Measurements from ENCODE around the gene ZCRB1.
"Not testable (repeated sequence)": the region's sequence is repeated elsewhere in the genome, so short reads cannot be mapped to it uniquely, and the experiment has no call there.

ZCRB1 gene, protein sequence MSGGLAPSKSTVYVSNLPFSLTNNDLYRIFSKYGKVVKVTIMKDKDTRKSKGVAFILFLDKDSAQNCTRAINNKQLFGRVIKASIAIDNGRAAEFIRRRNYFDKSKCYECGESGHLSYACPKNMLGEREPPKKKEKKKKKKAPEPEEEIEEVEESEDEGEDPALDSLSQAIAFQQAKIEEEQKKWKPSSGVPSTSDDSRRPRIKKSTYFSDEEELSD

DNA sequence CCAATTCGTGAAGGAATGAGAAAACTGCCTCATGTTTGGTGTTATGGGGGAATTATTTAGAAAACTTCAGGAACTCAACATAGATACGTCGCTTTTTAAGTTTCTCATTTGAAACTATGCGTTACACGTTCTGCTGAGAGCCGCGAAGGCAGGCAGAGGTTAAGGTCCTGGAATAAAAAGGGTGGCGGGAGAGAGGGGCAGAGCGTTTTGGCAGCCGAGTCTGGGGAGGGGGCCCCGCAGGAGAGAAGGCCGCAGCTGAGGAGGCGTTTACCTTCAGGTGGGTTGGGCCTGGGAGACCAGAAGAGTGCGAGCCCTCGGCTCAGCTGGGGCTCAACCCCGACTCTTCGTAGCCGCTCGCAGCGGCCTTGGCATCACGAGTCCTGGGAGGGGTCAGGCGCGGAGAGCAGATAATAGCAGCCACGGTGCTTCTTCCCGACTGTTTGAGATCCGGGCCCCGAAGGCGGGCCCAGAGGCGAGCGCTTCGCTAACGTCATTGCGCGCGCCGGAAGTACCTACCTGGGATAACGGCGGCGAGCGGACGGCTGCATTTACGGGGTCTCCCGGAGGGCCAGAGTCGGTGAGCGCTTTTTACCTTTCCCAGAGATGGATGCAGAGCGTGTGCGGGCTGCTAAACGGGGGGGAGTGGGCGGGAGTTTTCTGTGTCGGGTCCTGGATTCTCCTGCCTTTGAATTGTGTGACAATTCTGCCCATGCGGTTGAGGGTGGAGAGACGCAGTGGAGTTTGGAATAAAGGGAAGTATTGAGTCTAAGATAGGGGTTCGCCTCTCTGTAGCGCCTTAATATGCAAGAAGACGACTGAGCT, at the start of gene ZCRB1, which contains the start of gene PPHLN1:
ZCRB1 (minus strand) TSS at position 442 of the 822 bp plus-strand sequence. CDS start 1,992 bp downstream, outside the sequence.
PPHLN1 (plus strand) TSS at position 515 of the 822 bp plus-strand sequence. CDS start 9,736 bp downstream, outside the sequence.
- peak; percentile 57 for DNase-seq

DNA sequence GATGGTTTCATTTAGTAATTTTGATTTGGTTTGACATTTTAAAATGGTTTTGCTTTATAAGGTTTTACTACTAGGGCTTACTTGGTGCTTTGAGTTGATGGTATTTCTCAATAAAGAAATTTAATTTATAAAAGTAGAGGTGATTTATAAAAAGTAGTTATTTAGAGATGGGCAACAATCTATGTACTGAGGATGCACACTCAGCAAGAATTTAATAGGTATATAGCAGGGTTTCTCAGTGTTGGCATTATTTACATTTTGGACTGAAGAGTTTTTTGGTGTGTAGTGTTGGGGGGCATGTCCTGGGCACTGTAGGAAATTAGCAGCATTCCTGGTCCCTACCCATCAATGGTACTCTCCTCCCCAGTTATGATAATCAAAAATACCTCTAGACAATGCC, 47.8 kb upstream of the ZCRB1 start:
- no peak for DNase-seq

DNA sequence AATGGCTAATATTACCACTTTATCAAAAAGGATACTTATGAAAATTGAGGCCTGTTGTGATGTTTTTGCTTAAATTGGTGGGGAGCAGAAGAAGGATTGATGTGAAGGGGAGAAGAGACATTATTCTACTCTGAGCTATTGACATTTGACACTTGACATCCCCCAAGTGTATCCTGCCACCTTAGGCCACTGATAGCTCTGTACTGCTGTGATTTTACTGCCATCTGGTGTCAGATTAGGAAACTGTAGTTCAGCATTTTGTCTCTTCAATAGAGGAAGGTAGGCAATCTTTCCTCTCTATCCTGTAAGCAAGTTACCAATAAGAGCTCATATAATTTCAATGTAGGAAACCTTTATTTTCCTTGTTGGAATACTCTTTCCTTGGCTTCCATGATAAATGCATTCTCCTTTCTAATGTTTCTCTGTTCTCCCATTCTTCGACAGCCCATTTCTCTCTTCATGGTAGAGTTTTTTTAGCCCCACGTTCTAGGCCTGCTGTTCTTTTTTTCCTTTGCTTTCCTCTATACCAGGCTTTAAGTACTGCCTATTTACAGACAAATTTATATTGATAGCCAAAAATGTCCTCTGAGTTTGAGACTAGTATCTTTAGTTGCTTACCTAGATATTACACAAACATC, 46.4 kb upstream of the ZCRB1 start:
- peak; percentile 66 for DNase-seq

DNA sequence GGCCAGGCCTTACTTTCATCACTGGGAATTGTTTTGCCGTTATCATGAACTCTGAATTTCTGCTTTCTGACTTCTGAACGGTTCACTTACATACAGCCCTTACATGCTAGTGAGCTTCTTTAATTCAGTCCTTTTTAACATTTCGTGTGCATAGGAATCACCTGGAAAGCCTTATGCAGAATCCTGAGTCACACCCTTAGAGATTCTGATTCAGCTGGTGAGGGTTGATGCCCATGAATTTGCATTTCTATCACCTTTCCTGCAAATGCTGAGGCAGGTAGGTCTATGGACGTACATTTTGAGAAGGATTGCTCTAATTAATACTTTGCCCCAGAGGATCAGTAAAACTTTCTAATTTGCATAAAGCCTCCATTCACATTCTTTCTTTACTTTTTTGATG, 44.1 kb upstream of the ZCRB1 start:
- DNase-seq, result no peak

DNA sequence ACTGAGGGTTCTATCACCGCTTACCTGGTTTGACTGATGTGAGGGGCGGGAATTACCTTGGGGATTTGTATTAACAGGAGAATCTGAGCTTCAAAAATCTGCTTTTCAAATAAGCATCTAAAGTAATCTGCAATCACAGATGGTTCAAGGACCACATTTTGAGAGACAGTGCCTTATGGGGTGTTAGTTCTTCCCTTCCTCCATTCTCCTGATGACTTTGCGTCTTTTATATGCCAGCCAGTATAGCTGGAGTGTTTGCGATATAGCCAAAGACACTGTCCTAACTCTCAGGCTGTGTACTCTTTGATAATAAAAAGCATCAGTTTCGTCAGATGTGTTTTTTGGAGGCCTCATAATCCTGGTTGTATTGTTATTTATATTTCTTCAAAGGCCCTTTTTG, 39.6 kb upstream of the ZCRB1 start:
- DNase-seq, result no peak

DNA sequence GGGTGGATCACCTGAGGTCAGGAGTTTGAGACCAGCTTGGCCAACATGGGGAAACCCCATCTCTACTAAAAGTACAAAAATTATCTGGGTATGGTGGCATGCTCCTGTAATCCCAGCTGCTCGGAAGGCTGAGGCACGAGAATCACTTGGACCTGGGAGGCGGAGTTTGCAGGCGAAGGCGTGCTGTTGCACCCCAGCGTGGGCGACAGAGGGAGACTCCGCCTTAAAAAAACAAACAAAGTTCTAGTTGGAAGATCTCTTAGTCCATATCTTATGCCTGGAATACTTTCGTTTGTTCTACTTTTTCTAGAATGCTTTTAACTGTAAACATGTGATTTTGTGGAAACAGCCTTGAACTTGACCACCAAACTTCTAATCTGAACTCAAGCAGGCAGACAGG, 38.8 kb upstream of the ZCRB1 start:
- no peak for DNase-seq

DNA sequence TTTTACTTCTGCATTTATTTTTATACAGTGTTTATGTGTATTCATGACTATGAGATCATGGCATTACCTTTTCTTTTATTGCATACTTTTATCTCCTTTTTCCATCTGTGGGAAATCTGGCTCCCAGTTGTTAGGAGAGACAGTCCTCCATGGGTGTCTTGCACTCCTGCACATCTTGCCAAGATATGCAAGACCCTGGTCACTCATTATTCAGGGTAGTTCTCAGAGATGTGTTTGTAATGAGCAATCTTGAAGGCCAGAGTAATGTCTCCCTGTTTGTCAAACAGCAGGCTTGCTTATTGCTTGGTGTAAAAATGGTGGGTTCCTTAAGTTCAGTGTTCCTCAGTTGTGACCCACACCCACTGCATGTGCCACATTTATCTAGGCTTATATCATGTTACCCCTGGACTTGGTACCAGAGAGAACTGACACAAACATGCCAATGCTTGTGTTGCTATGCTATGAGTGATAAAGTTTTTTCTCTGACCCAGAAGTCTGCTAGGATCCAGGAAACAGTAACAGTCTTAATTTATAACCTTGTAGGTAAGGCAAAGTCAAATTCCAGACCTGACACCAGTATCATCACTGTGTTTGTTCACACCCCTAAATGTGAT, 36.9 kb upstream of the ZCRB1 start:
- DNase-seq, result no peak

DNA sequence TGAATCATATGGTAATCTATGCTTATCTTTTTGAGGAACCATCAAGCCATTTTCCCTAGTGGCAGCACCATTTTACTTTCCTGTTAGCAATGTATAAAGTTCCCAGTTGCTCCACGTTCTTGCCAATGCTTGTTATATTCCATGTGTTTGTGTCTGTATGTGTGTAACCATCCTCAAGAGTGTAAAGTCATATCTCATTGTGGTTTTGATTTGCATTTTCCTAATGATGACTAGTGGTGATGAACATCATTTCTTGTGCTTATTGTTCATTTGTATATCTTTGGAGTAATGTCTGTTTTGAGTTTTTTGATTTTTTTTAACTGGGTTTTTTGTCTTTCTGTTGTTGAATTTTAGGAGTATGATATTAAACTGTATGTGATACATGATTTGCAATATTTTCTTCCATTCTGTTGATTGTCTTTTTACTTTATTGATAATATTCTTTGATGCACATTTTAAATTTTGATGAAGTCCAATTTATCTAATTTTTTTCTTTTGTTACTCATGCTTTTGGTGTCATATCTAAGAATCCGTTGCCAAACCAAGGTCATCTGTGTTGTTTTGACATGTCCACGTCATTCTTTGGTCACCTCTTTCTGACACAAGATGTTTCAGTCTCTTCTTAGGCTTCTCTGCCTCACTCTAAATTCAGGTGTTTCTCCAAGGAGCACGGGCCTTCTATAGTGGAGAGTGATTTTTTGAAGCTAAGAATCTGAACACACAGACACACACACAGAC, 36.2 kb upstream of the ZCRB1 start:
- DNase-seq, result no peak

DNA sequence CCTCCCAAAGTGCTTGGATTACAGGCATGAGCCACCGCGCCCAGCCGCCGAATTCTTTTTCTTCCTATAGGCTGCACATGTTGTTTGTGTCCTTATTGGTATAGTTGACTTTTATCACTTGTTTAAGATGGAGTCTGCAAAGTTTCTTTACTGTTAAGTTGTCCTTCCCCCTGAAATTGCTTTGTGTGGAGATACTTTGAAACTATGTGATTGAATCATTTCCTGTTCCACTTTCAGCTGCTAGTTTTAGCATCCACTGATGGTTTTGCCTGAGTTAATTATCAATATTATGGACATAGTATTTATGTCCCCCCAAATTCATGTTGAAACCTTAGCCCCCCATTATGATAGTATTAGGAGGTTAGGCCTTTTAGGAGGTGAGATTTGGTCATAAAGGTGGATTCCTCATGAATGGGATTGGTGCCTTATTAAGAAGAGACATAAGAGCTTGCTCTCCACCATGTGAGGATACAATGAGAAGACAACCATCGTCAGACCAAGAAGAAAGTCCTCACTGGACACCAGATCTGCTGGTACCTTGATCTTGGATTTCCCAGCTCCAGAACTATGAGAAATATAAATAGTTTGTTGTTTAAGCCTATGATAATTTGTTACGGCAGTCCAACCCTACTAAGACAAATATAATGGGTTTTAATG, 35.0 kb upstream of the ZCRB1 start:
- peak; percentile 35 for DNase-seq

DNA sequence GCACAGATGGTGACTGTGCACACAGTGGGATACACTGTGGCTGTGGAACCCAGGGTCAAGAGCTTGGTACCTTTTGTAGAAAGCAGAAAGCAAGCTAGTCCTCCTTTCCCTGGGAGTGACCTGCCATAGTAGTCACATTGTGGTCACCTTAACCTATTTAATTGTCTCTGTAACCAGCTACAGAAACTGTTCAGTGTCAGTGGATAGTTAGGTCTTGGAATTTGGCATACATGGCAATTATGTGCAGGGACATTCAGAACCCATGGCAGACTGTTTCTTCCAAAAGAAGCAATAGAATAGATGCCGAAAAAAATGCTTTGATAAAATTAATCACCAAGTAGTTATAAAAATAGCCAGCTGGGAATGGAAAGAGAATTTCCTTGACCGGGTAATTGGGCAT, 30.4 kb upstream of the ZCRB1 start:
- no peak for DNase-seq

DNA sequence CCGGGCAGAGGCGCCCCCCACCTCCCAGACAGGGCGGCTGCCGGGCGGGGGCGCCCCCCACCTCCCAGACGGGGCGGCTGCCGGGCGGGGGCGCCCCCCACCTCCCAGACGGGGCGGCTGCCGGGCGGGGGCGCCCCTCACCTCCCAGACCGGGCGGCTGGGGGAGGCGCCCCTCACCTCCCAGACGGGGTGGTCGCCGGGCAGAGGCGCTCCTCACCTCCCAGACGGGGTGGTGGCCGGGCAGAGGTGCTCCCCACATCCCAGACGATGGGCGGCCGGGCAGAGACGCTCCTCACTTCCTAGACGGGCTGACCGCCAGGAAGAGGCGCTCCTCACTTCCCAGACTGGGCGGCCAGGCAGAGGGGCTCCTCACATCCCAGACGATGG, 24.1 kb upstream of the ZCRB1 start:
- not testable (repeated sequence) for DNase-seq

DNA sequence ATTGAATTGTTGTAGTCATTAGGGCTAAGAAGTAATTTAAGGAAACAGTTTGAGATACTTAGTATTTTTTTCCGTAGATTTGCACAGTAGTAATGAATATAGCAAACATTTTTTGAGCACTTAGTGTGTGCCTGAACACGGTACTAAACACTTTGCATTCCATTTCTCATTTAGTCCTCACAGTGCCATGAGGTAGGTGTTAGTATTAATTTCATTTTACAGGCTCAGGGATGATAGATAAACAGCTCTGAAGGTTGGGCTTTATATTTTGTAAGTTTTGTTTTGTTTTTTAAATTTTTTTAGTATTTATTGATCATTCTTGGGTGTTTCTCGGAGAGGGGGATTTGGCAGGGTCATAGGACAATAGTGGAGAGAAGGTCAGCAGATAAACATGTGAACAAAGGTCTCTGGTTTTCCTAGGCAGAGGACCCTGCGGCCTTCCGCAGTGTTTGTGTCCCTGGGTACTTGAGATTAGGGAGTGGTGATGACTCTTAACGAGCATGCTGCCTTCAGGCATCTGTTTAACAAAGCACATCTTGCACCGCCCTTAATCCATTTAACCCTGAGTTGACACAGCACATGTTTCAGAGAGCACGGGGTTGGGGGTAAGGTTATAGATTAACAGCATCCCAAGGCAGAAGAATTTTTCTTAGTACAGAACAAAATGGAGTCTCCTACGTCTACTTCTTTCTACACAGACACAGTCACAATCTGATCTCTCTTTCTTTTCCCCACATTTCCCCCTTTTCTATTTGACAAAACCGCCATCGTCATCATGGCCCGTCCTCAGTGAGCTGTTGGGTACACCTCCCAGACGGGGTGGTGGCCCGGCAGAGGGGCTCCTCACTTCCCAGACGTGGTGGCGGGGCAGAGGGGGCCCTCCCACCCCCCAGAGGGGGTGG, 23.5 kb upstream of the ZCRB1 start:
- not testable (repeated sequence) for DNase-seq

DNA sequence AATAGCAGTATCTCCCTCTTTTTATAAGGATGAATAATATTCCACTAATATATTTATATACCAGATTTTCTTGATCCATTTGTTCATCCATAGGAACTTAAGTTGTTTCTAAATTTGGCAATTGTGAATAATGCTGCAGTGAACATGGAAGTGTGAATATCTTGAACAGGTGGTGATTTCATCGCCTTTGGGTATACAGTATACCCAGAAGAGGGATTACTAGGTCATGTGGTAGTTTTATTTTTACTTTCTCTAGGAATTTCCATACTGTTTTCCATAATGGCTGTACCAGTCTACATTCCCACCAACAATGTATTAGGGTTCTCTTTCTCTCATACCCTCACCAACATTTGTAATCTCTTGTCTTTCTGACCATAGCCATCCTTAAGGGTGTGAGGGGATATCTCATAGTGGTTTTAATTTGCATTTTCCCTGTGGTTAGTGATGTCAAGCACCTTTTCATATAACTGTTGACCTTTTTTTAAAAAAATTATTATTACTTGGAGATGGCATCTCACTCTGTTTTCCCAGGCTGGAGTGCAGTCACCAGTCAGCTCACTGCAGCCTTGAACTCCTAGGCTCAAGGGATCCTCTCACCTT, 20.6 kb upstream of the ZCRB1 start:
- no peak for DNase-seq

DNA sequence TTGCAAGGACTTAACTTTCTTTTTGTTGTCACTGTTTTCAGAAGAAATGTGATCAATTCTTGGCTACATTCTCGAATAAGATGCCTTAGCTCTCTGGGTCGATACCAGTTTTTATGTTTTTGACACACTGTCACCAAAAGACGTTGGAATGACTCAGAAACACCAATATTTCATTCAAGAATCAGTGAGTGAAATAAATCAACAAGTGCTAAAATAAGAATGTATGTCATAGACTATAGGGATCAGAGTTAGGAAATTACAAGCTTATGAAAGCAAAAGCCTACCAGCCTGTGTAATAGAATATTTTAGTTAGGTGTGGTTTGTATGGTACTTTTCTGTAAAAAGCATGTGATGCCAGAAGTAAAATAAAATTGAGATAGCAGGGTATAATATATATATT, 17.8 kb upstream of the ZCRB1 start:
- DNase-seq, result peak; percentile 6

DNA sequence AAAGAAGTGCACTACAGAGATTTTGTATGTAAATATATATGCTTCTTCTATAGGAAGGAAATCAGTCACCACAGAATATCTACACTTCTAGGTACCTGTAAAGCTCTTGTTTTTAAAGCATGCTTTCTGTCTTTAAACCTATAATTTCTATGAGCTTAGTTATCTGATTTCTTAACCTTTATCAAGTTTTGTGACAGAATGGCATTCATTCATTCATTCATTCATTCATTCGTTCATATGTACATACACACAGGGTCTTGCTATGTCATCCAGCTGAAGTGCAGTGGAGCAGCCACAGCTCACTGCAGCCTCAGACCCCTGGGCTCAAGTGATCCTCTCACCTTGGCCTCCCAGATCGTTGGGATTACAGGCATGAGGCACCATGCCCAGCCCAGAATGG, 16.1 kb upstream of the ZCRB1 start:
- DNase-seq, result no peak

DNA sequence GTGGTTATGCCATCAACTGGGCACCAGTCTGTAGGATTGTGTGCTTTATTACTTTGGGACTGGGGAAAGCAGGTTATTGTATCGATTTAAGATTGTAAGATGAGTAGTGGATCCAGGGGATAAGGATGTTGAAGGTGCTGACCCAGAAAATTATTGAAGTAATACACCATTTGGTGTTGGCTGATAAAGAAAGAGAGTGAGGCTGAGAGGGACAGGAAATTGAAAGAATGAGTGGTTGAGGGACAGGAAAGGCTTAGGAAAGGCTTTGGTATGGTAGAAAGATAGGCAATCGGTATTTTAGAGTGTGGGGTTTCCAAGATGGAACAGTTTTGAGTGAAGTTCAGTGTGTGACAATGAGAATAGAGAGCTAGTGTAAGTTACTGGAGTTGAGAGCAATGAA, 12.4 kb upstream of the ZCRB1 start:
- DNase-seq, result no peak

DNA sequence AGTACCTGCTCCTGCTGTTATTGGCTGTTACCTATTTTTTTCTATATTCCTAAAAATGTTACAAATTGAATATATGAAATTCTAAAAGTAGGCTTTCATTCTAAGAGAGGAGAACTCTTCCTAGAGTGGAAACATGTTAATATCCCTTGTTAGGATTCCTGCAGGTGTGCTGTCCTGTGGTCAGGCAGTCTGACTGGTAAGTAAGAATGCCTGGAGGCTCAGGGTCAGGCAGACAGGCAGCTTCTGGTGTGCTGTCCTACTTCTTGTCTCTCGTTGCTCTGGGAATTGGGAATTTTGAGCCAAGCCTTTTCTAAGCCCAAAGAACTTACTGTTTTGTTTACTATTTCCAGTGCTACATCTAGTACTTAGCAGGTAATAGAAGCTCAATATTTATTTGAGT, 10.4 kb upstream of the ZCRB1 start:
- no peak for DNase-seq

DNA sequence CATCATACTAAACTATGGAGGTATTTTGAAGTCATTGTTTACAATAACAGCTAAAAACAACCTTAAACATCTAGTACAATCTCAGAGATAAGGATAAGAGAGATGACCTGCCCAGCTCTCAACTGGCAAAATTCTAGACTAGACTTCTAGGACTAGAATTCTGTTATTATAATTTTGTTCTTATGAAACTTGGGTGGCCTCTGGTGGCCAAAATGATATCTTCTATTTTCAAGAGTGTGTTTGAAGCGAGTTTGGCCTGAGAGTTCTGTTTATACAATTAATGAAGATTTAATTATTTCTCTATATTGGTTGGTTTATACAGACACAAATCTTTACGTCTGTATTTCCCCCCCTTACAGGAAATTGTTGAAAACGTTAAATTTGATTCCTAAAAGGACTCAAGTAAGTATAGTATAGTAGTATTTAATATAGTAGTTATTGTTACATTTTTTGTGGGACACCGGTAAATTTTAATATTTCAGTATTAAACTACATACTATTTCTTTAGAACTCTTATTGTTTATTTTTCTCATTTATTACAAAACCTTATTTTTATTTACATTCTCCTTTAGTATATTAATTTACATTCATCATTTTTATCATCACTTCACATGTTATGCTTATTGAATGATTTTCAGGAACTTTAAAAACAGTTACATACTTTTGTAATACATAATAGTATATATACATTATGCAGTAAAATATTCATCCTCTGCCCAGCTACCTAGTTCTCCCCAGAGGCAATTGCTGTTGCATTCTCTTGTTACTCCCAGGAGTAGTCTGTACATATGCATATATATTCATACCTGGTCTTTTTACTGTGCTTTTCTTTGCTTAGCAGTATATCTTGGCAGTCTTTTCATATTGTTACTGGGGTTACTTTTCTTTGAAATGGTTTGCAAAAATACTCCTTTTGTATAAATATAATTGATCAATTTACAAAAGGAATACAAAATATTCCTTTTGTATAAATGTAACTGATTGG, 6.7 kb upstream of the ZCRB1 start:
- peak; percentile 24 for DNase-seq

DNA sequence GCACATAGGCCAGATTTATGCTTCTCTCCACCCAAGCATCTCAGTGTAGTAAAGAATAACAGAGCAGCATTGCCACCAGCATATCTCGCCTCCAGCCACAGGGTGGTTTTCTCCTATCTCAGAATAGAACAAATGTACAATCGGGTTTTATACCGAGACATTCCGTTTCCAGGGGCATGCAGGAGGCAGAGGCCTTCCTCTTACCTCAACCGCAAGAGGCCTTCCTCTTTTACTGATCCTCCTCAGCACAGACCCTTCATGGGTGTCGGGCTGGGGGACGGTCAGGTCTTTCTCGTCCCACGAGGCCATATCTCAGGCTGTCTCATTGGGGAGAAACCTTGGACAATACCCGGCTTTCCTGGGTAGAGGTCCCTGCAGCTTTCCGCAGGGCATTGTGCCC, 4.2 kb upstream of the ZCRB1 start:
- DNase-seq, result not testable (repeated sequence)

DNA sequence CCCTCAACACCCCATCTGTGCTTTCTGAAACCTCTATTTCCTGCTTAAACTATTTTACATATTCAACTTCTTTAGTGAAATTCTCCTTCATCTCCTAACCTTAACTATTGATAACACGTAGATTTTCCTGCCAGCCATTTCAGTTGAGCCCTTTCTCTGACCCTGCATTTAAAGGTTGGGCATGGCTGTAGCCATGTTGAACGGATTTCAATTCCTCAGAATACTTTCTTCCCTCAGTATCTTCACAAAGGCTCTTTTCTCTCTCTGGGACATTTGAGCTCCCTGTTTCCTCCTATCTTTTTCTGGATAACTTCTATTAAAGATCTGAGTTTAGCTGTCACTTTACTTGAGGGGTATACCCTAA, 1.3 kb upstream of the ZCRB1 start:
- no peak for DNase-seq
